CD4-positive, alpha-beta T cell (primary cell): ENCODE data around the gene EMP3. TPM values are rescaled to one million over a fixed set of nuclear protein-coding genes. Genes with fewer than 3 reads are reported as not detected.

ENCODE experiments used
- ATAC-seq: fragments of 200-7000 bp; cut with Tn5 transposase; one replicate; pipeline ENCODE4 v1.10.0; 2022; ENCODE audit warnings: mild to moderate bottlenecking; ENCODE audit not compliant: poor library complexity
- CTCF ChIA-PET: fragments of 350-600 bp; sonication (Branson Sonifier 250); formaldehyde crosslinking; loops from one replicate; lab custom pipeline; 2021; ENCODE audit warnings: antibody characterized with exemption, inconsistent platforms; lab: Charles Lee
- POLR2A ChIA-PET: fragments of 350-600 bp; sonication (Branson Sonifier 250); formaldehyde crosslinking; loops from one replicate; lab custom pipeline; 2021; ENCODE audit warnings: antibody characterized with exemption, inconsistent platforms; lab: Charles Lee
- DNase-seq, 14 experiments: peaks; one replicate each; pipeline ENCODE4 v3.0.0-alpha.2; 2013 to 2020; ENCODE audit warnings: mixed read lengths in 2 of 14
- H3K27ac ChIP-seq, 2 donors: one replicate each; pipeline versions ENCODE4 v1.5.1 to v1.7.0; 2013; ENCODE audit warnings: low read length in 2 of 2, low read depth in 1 of 2, mild to moderate bottlenecking in 1 of 2
- H3K27me3 ChIP-seq, 2 experiments: 1 replicate in 1 of 2; 2 replicates in 1 of 2; pipeline versions ENCODE4 v1.6.1 to v1.7.0; 2013; ENCODE audit warnings: low read length in 2 of 2, control low read depth in 1 of 2, mild to moderate bottlenecking in 1 of 2, moderate library complexity in 1 of 2; ENCODE audit not compliant: insufficient read depth in 2 of 2, control insufficient read depth in 1 of 2
- H3K36me3 ChIP-seq: one replicate; pipeline ENCODE4 v1.6.1; 2013; ENCODE audit warnings: low read length, control low read depth; ENCODE audit not compliant: insufficient read depth
- H3K4me1 ChIP-seq: one replicate; pipeline ENCODE4 v1.6.1; 2013; ENCODE audit warnings: low read length, control low read depth; ENCODE audit not compliant: insufficient read depth
- H3K4me3 ChIP-seq: one replicate; pipeline ENCODE4 v1.5.1; 2013; ENCODE audit warnings: mild to moderate bottlenecking, low read length, moderate library complexity
- H3K9me3 ChIP-seq, 2 experiments: 1 replicate in 1 of 2; 2 replicates in 1 of 2; pipeline versions ENCODE4 v1.6.1 to v1.7.0; 2013; ENCODE audit warnings: low read length in 2 of 2, mild to moderate bottlenecking in 2 of 2, control low read depth in 1 of 2, moderate library complexity in 1 of 2; ENCODE audit not compliant: control insufficient read depth in 1 of 2, insufficient read depth in 1 of 2
- H3K27ac Mint-ChIP-seq: one replicate; pipeline ENCODE4 v1.8.0; 2020; ENCODE audit warnings: mixed read lengths
- H3K27me3 Mint-ChIP-seq: one replicate; pipeline ENCODE4 v1.8.0; 2021; ENCODE audit warnings: mixed read lengths
- H3K36me3 Mint-ChIP-seq: one replicate; pipeline ENCODE4 v1.8.0; 2021; ENCODE audit warnings: low read depth, mixed read lengths
- H3K4me1 Mint-ChIP-seq: one replicate; pipeline ENCODE4 v1.8.0; 2021; ENCODE audit warnings: low read depth, mixed read lengths
- H3K4me3 Mint-ChIP-seq: one replicate; pipeline ENCODE4 v1.8.0; 2020; ENCODE audit warnings: mild to moderate bottlenecking, mixed read lengths
- H3K9me3 Mint-ChIP-seq: one replicate; pipeline ENCODE4 v1.8.0; 2020; ENCODE audit warnings: mixed read lengths
- CTCF ChIP-seq: fragments of 200-600 bp; IDR thresholded peaks from one replicate; pipeline ENCODE4 v1.8.0; 2022; ENCODE audit warnings: antibody characterized with exemption, mild to moderate bottlenecking
- intact Hi-C, 2 experiments: fragments of 100-400 bp; cut with DNase I in 1 of 2; cut with micrococcal nuclease in 1 of 2; formaldehyde crosslinking; loops; one replicate each; pipeline versions ENCODE4 v1.15.1 to v1.9.0; 2023 to 2025; cut with DNase I, micrococcal nuclease
- total RNA-seq, 174 experiments: library from RNA in 2 of 174; stranded (reverse) in 2 of 174; gene quantifications; one replicate each; pipeline ENCODE4 v1.2.3 and lab custom pipeline; 2021 to 2026

The EMP3 gene
- total RNA-seq, 2 experiments from 2014 or later = 185 to 201 TPM

- Histone ChIP-seq H3K4me1 (no peaks in the 10 kb centered on the region), H3K36me3 (peaks cover 6% of the 10 kb centered on the region), H3K27ac (no peak overlapping the region), H3K4me3 (no peak overlapping the region), H3K27me3 (no peaks in the 10 kb centered on the region), H3K9me3 (no peaks in the 10 kb centered on the region)
- Mint-ChIP-seq H3K9me3 (no peaks in the 10 kb centered on the region), H3K36me3 (peaks cover 5% of the 10 kb centered on the region), H3K4me3 (no peak overlapping the region), H3K4me1 (no peaks in the 10 kb centered on the region), H3K27me3 (no peaks in the 10 kb centered on the region), H3K27ac (no peak overlapping the region)
- DNase-seq (no peak), ATAC-seq (no peak)
- CTCF ChIA-PET = interaction anchor here (0.9 kb wide), 1 partner anchor 26 kb away, joined by 4 read pairs; no protein-coding TSS in a partner anchor
- intact Hi-C loops = no loop called here
- no peak for TF ChIP-seq CTCF
- POLR2A ChIA-PET = no interaction called here
Observed at GRCh38 chr19:48340995-48341394, 15.6 kb downstream of the EMP3 start.

- Histone ChIP-seq H3K27me3 (no peaks in the 10 kb centered on the region), H3K4me1 (no peaks in the 10 kb centered on the region), H3K36me3 (peaks cover 6% of the 10 kb centered on the region), H3K4me3 (no peak overlapping the region), H3K27ac (no peak overlapping the region), H3K9me3 (no peaks in the 10 kb centered on the region)
- Mint-ChIP-seq H3K4me1 (no peaks in the 10 kb centered on the region), H3K9me3 (no peaks in the 10 kb centered on the region), H3K27me3 (no peaks in the 10 kb centered on the region), H3K27ac (no peak overlapping the region), H3K36me3 (peaks cover 5% of the 10 kb centered on the region), H3K4me3 (no peak overlapping the region)
- no peak for ATAC-seq
- intact Hi-C loops = no loop called here
- DNase-seq = no peak
- ChIA-PET POLR2A (no interaction called here), CTCF (interaction anchor here (0.9 kb wide), 1 partner anchor 25 kb away, joined by 4 read pairs; no protein-coding TSS in a partner anchor)
- no peak for TF ChIP-seq CTCF
Observed at GRCh38 chr19:48341515-48342413, 16.4 kb downstream of the EMP3 start.

GRCh38 chr19:48342414-48342738 is 17.0 kb downstream of the EMP3 start:
- ChIA-PET POLR2A (no interaction called here), CTCF (no interaction called here)
- Histone ChIP-seq H3K27me3 (no peaks in the 10 kb centered on the region), H3K9me3 (no peaks in the 10 kb centered on the region), H3K4me3 (no peak overlapping the region), H3K36me3 (peaks cover 6% of the 10 kb centered on the region), H3K27ac (no peak overlapping the region), H3K4me1 (no peaks in the 10 kb centered on the region)
- TF ChIP-seq CTCF = no peak
- no peaks in the 10 kb centered on the region for H3K4me1 Mint-ChIP-seq
- DNase-seq = no peak
- no peak overlapping the region for H3K4me3 Mint-ChIP-seq
- no peaks in the 10 kb centered on the region for H3K27me3 Mint-ChIP-seq
- H3K27ac Mint-ChIP-seq = no peak overlapping the region
- intact Hi-C loops = no loop called here
- ATAC-seq = no peak
- peaks cover 5% of the 10 kb centered on the region for H3K36me3 Mint-ChIP-seq
- no peaks in the 10 kb centered on the region for H3K9me3 Mint-ChIP-seq
